Left renal cortex interstitium (tissue), 4 donors: Measurements from ENCODE around the gene GSS. TPM values are rescaled to one million over a fixed set of nuclear protein-coding genes. Genes with fewer than 3 reads are reported as not detected.
A peak's percentile ranks its signal among the peaks of the same experiment; 100 is the strongest.
"Not testable (repeated sequence)": the region's sequence is repeated elsewhere in the genome, so short reads cannot be mapped to it uniquely, and the experiment has no call there.

Experiments
- DNase-seq, 4 donors: peaks; one replicate each; pipeline ENCODE4 v3.0.0-alpha.2; 2013; ENCODE audit warnings: low read depth in 4 of 4, low spot score in 2 of 4, missing footprints in 1 of 4
- polyA plus RNA-seq, 4 donors: library from polyadenylated mRNA; unstranded; fragments of 120-200 nt; gene quantifications; one replicate each; pipeline ENCODE4 v1.2.1, GENCODE V29; 2013; ENCODE audit not compliant: insufficient read length in 4 of 4

Gene GSS
- polyA plus RNA-seq, 4 donors, result 50.1 to 61.3 (median 59.0) TPM

DNA sequence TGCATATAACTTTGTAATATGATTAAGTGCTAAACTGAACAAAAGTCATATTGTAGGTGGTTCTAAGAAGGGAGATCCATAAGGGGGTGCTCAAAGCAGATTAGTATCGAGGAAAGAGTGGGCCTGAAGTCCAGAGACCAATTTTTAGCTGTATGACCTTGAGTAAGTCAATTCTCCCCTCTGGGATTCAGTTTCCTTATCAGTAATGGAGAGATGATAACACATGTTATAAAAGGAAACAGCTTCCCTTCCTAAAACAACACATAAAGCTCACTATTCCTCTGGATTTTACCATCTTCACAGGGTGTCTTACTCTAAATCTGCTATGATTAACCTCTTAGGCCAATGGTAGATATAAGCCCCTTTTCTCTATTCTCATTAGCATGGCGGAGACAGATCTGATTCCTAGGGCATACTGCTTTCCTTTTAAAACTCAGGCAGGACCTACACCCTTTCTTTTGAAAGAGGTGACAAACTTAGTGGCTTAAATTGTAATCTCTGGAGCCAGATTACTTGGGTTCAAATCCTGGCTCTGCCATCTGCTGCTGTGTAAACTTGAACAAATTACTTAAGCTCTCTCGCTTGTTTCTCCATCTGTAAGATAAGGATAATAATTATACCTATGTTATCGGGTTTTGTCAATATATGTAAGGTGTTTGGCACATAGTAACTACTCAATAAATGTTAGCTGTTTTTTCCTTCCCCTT lies 39.7 kb downstream of the GSS start:
- DNase-seq, result no peak

DNA sequence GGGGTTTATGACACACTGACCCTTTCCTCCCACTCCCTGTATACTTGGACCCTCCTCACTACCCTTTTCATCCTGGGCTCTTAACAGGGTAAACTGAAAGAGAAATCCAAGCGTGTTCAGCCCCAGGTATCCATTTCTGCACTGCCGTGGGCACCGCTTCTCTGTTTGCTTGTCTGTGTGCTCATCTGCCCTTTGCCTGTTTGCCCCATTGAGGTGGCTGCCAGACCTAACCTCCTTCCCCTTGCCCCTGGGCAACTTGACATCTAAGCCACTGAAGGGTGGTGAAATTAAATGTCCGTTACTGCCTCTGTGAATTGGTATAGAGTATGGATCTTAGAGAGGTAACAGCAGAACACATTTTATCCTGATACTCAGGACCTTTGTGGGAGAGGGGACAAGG lies 40.5 kb downstream of the GSS start:
- DNase-seq, result no peak

DNA sequence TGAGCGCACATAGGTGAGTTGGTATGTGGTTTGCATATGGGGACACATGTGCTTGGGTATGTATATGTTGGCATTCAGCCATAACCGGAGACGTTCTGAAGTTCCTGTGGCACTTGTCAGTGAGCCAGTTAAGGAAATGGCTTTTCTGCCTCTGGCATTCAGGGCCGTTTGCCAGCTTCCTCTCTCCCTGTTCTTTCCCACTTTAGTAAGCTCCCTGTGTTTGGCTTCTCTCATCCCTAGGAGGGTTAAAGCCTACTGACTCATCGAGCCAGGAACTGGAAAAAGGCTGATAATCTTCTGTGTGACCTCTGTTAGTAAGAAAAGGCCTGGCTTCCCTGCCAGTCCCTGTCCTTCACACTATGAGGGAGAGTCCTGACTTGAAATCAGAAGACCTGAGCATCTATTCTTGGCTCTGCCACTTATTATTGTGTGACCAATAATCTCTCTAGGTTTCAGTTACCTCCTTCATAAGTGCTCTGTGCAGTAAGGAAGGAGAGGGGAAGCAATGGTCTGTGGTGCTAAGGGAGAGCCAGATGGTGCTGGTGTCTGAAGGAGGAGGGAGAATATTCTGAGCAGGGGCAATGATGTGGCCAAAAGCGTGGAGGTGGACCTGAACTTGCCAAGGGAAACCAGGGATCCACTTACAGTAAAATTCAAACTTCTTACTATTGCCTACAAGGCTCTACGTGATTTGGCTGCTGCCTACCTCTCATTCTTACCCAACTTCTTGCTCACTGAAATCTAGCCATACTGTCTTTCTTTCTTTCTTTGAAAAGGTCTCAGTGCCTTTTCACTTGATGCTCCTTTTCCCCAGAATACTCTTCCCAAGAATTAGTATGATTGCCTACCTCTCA lies 47.8 kb downstream of the GSS start:
- DNase-seq, result peak in 1 of 4 donors; percentile 5

DNA sequence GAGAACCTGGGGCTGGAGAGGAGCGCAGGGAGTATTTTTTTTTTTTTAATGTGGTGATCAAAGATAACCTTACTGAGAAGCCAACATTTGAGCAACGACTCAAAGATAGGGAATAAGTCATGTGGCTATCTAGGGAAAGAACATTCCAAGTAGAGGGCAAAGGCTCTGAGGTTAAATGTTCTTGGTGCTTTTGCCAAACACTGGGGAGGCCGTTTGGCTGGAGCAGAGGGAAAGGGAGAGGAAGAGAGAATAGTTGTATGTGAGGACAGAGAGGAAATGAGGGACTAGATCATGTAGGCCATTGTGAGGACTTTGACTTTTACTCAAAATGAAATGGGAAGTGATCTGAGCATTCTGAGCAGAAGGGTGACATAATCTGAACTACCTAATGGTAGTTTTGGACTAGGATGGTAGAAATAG lies 51.4 kb downstream of the GSS start:
- no peak for DNase-seq

DNA sequence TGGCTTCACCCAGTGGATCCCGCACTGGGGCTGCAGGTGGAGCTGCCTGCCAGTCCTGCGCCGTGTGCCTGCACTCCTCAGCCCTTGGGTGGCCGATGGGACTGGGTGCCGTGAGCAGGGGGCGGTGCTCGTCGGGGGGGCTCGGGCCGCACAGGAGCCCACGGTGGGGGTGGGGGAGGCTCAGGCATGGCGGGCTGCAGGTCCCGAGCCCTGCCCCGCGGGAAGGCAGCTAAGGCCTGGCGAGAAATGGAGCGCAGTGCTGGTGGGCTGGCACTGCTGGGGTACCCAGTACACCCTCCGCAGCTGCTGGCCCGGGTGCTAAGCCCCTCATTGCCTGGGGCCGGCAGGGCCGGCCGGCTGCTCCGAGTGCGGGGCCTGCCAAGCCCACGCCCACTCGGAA lies 56.9 kb downstream of the GSS start:
- not testable (repeated sequence) for DNase-seq

DNA sequence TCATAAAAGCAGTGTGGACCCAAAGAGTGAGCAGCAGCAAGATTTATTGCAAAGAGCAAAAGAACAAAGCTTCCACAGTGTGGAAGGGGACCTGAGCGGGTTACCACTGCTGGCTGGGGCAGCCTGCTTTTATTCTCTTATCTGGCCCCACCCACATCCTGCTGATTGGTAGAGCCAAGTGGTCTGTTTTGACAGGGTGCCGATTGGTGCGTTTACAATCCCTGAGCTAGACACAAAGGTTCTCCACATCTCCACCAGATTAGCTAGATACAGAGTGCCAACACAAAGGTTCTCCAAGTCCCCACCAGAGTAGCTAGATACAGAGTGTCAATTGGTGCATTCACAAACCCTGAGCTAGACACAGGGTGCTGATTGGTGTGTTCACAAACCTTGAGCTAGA lies 57.5 kb downstream of the GSS start:
- not testable (repeated sequence) for DNase-seq

DNA sequence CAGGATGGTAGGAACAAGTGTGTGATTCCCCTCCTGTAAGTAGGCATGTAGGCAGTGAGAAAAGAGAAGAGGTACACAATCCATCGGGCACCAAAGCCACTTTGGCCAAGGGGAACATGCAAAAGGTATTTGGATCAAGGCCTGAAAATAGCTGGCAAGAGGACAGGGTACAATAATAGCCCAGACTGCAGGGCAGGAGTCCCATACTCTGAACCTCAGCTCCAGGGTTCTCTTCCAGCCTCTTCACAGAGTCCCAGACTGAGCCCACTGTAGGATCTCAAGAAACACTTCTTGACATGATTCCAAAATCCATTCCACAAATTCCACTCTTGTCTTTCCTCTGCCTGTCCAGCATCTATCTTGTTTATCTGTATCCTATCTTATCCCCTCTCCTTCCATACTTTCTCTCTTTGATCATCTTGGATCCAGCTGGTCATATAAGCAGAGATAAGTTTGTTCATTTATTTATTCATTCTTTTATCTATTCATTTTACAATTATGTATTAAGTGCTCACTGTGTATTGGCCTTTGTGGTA lies 59.5 kb downstream of the GSS start:
- DNase-seq, result no peak

DNA sequence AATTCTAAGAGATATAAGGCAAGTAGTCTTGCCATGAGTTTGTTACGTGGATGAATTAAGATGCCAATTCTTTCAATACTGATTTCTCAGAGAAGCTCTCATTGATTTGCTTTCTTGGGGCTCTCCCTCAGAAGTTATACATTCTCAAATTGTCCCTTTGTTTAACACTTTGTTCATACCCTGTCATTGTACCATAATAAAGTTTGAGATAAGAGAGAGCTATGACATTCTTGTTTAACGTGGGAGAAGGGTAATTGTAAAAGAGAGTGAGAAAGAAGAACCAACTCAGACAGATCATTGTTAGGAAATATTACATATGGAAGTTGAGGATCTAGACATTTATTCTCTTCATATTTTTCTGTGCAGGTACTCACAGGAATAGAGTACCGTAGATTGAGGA lies 60.1 kb downstream of the GSS start:
- DNase-seq, result no peak

DNA sequence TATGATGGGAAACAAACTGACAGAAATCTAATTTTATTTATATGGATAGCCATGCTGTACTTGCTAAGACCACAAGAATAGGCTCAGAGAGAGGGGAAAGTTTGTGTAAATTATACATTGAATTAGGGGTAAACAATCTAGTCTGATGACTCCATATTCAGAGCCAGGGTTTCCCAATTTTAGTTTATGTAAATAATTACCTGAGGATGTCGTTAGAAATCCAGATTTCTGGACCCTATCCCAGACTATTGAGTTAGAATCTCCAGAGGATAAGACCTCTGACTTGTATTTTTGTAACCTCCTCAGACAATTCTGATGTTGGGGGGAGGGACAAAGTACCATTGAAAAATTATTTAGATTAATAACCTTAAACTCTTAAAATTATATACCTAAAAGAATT lies 60.9 kb downstream of the GSS start:
- DNase-seq, result no peak

DNA sequence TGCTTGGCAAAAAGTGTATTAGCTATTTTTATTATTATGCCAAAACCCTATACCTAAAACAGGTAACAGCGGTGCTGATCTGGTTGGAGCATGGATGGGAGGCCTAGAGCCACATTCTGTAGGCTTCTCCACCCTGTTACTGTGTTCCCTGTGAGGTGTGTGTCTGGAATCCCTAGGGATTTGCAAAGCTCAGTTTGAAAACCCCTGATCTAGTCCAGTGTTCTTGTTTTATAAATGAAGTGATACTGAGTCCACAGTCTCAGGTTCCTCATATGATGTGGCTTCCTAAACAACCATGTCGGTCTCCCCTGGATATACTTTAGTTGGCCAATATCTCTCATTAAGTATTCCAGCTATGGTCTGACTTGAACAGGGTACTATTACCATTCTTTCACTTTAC lies 62.9 kb downstream of the GSS start:
- DNase-seq, result no peak

DNA sequence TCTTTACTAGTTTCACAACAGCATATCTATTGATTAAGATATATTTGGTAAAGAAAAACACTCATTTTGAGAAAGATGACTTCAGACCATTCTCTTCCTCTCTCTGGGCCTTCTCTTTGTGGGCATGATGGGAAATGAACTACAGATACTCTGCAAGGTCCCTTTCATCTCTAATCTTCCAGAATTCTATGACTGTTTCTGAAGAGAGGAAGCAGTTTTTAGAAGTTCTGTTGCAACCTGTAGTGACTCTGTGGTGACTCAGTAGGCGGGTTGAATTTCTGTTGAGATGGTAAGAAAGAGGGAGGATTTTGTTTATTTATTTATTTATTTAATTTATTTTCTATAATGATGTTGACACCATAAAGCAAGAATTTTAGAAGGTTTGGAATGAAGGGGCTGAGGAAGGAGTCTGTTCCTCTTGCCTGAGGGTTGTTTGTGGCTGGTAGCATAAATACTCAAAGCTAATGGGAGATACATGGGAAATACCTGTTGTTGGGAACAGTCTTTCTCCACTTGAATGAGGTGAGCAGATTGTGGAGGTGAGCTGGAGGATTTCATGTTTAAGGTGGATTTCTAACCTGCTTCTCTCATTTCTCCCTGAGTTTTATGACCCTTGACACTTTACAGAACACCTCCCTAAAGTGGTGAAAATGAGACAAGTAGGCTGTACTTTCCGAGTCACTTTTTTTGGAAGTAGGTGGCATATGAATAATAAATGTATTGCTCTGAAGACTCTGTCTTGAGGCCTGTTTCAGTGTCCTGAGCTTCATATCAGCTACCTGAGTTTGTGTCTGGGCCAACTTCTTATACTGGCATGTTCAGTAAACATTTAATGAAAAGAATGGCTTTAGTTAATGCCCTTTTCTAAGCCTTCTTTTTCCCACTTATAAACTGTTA lies 64.2 kb downstream of the GSS start:
- DNase-seq, result no peak

DNA sequence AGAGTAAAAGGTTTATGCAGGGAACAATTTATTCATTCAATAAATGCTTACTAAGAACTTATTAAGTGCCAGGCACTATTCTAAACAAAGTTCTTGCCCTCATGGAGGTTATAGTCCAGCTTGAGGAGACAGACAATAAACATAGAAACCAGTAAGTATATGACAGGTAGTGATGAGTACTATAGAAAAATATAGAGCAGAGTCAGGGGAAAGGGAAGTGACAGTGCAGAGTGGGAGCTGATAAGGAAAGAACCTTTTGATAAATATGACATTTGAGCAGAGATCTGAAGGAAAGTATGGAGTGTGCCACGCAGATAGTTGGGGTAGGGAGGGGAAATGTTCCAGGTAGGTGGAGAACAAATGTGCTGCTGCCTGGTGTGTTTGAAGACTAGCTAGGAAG lies 67.1 kb downstream of the GSS start:
- DNase-seq, result no peak

DNA sequence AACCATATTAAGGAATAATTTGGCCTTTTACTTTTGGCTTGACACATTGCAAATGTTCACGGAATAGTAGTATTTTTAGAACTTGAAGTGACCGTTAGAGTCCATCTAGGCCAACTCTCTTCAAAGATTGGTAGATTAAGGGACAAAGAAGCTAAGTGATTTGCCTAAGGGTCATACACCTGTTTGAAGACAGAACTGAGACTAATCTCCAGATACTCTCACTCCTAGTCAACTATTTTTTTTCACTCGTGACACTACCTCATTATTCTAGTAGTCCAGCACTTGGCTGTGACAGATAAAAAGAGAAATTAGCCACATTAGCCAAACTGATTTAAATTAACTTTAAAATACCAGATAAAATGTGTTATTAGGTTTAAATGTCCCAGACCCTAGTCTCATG lies 68.6 kb downstream of the GSS start:
- no peak for DNase-seq

DNA sequence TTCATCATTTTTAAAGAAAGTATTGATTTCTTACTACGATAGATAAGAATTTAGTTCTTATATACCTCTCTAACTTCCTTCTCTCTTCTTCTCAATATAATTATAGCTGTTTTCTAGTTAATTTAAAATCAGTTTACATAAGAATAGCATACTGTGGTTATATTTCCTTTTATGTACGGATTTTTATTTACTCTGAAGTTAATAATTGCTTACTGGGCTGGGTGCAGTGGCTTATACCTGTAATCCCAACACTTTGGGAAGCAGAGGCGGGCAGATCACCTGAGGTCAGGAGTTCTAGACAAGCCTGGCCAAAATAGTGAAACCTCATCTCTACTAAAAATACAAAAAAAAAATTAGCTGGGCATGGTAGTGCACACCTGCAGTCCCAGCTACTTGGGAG lies 69.5 kb downstream of the GSS start:
- no peak for DNase-seq

DNA sequence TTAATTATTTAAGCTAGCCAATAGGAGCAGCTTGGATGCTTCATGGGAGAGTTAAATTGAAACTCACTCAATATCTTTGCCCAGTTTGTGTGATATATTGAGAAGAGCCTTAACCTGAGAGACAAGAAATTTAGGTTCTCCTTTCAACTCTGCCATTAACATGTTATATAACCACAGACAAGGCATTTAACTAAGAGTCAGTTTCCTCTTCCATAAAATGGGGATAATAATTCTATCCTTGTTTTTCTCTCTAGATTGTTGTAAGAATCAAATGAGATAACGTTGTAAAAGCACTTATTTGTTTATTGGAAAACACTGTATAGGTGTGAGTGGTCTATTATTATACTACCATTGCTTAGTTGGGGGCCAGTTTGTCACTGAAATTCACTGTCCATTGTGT lies 71.3 kb downstream of the GSS start:
- no peak for DNase-seq

DNA sequence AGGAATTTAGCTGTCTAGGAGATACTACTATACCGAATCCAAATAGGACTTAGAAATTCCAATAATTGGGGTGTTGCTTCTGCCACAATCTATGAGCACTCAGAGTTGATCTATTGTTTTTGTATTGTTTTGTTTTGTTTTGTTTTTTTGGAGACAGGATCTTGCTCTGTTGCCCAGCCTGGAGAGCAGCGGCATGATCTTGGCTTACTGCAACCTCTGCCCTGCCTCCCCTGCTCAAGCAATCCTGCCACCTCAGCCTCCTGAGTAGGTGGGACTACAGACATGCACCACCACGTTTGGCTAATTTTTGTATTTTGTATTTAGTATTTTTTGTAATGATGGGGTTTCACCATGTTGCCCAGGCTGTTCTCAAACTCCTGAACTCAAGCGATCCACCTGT lies 71.8 kb downstream of the GSS start:
- DNase-seq, result no peak

DNA sequence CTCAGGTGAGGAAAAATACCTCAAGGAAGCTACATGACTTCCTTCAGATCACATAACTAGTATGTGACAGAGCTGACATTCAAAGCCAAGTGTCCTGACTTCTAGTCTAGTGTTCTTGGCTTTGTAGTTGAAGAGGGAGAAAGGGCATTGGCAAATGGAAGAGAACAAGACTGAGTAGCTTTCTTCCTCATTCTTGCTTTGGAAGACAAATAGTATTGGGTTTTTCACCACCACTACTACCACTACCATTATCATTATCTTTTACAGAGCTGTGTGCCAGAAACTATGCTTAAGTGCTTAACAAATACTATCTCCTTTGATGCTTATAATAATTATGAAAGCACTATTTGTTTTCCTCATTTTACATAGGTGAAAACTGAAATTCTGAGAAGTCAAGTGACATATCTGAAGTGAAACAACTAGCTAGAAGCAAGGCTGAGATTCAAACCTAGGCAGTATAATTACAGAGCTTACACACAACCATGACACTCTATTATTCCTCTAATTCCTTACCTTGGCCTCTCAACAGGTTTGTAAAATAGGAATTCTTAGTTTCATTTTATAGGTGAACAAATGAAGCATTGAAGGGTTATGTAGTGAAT lies 72.4 kb downstream of the GSS start:
- DNase-seq, result no peak

DNA sequence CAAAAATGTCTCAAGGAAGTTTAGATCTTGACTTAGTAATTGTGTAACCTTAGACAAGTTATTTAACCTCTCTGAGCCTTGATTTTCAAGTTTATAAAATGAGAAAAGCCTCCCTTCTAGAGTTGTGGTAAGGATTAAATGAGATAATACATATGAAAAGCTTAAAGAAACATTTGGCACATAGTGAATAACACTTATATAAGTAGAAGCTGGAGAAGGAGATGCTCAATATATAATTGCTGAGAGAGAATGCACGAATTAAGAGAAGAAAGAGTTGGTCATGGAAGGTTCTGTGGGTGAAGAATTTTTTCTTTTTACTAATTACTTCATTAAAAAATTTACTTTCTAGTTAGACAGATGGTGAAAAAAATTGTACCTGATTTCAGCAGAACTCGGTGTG lies 73.9 kb downstream of the GSS start:
- no peak for DNase-seq

DNA sequence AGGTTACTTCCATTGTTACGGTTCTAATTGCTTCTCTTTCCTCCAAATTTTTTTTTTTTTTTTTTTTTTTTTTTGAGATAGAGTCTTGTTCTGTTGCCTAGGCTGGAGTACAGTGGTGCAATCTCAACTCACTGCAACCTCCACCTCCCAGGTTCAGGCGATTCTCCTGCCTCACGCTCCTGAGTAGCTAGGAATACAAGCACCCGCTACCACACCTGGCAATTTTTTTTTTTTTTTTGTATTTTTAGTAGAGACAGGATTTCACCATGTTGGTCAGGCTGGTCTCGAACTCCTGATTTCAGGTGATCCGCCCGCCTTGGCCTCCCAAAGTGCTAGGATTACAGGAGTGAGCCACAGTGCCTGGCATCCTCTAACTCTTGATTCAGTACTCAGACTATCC lies 74.6 kb downstream of the GSS start:
- not testable (repeated sequence) for DNase-seq

DNA sequence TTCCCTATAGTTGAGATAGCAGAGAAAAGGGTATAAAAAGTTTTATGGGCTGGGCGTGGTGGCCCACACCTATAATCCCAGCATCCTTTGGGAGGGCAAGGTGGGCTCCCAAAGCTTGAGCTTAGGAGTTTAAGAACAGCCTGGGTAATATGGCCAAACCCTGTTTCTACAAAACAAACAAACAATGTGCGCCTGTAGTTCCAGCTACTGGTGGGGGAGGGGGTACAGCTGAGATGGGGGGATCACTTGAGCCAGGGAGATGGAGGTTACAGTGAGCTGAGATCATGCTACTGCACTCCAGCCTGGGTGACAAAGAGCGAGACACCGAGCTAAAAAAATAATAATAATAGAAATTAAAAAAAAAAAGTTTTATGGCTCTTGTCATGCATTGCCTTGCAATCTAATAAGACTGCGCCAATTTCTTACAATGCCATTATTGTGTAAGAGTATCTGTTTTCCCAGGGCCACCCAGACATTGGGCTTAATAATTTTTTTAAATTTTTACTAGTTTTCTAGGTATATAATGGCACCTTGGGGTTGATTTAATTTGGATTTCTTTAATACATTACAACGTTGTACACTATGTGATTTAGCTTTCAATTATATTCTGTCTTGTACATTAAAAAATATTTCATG lies 75.3 kb downstream of the GSS start:
- DNase-seq, result no peak
